Right lobe of liver (tissue), 6 donors: ENCODE results near the gene YRDC. TPM values are rescaled to one million over a fixed set of nuclear protein-coding genes. Genes with fewer than 3 reads are reported as not detected.
A peak's percentile ranks its signal among the peaks of the same experiment; 100 is the strongest.

Source experiments
- ATAC-seq, 4 donors: fragments of 200-7000 bp; cut with Tn5 transposase; one replicate each; pipeline ENCODE4 v1.9.1; 2020; ENCODE audit warnings: mild to moderate bottlenecking in 4 of 4, moderate library complexity in 4 of 4
- DNase-seq, 3 donors: peaks; one replicate each; pipeline ENCODE4 v3.0.0-alpha.2; 2020
- H3K27ac ChIP-seq, 3 donors: fragments of 200-600 bp; one replicate each; pipeline ENCODE4 v1.8.0; 2022
- H3K27me3 ChIP-seq, 2 donors: fragments of 200-600 bp; one replicate each; pipeline ENCODE4 v1.8.0; 2022
- H3K36me3 ChIP-seq, 4 donors: fragments of 200-600 bp; sonication (generic) in 1 of 4; one replicate each; pipeline versions ENCODE4 v1.5.1 to v1.8.0; 2017 to 2022; ENCODE audit warnings: control low read depth in 1 of 4
- H3K4me1 ChIP-seq, 4 donors: fragments of 200-600 bp; sonication (generic) in 1 of 4; one replicate each; pipeline versions ENCODE4 v1.5.1 to v1.8.0; 2017 to 2022; ENCODE audit warnings: control low read depth in 1 of 4
- H3K4me3 ChIP-seq, 3 donors: fragments of 200-600 bp; one replicate each; pipeline ENCODE4 v1.8.0; 2022
- H3K9me3 ChIP-seq, 4 donors: fragments of 200-600 bp; sonication (generic) in 1 of 4; one replicate each; pipeline versions ENCODE4 v1.5.1 to v1.8.0; 2017 to 2022; ENCODE audit warnings: control low read depth in 1 of 4
- CTCF ChIP-seq, 4 donors: fragments of 200-600 bp in 3 of 4; fragments of 450-650 bp in 1 of 4; IDR thresholded peaks; one replicate each; pipeline versions ENCODE4 v1.5.1 to v1.8.0; 2016 to 2022; ENCODE audit warnings: antibody characterized with exemption in 4 of 4, mild to moderate bottlenecking in 2 of 4
- POLR2A ChIP-seq: fragments of 450-650 bp; IDR thresholded peaks from one replicate; pipeline ENCODE4 v1.6.1; 2017; ENCODE audit warnings: antibody characterized with exemption, mild to moderate bottlenecking
- WGBS: methylation state at CpG from one replicate; pipeline ENCODE4 v1.1.6; 2018; ENCODE audit warnings: low coverage, low lambda C conversion rate; ENCODE audit not compliant: insufficient coverage; ENCODE audit errors: missing lambda C conversion rate; 5-methylcytosine and 5-hydroxymethylcytosine counted together
- intact Hi-C, 2 donors: fragments of 100-400 bp; cut with DNase I; formaldehyde crosslinking; loops; one replicate each; pipeline versions ENCODE4 v1.11.2 to v1.14.1; 2022
- total RNA-seq, 6 experiments: library from RNA; depleted of rRNA in 2 of 6; stranded (reverse); fragments of >200 nt in 2 of 6; fragmentation: NEBNext Ultra II Directional in 3 of 6; extraction: Animal tissue kit (Norgen Biotek cat#: 25700) in 3 of 6; gene quantifications; one replicate each; pipeline versions ENCODE4 v1.1.0 to v1.2.4, GENCODE V29; 2016 to 2023
- donor health status: DM: no; HTN: yes; CAD: no.
- donor health status: DM: no; HTN: no; CAD: no.
- donor health status: DM: no; HTN: no; CAD: no.
- donor health status: DM: no; HTN: yes; CAD: no.
- donor health status: DM: no; HTN: yes; CAD: no.

Gene YRDC
- total RNA-seq, 6 experiments from 2014 or later = 4.4 to 18.3 (median 6.4) TPM

DNA sequence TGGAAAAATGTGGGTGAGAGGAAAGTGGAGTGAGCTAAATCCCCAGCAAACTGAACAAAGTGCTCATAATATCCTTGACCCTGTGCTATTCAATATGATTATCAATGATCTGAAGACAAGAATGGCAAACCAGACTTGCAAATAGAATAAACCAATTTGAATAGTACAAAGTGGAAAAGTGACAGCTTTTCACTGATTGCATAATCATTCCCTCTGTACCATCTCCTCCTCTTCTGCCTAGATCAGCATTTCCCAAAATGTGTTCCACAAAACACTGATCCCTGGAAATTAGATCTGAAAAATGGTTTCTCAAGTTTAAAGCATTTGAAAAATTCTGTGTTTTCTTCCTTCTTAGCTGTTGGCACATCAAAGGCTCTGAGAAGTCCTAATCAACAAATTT is 43.3 kb upstream of the YRDC start:
- Histone ChIP-seq H3K27ac (peak overlapping the region in 1 of 3 donors; percentile 12), H3K27me3 (no peaks in the 10 kb centered on the region), H3K9me3 (no peaks in the 10 kb centered on the region), H3K4me1 (peaks cover 0 to 17% (median 4%) of the 10 kb centered on the region in 4 donors), H3K4me3 (no peak overlapping the region), H3K36me3 (peaks cover 0 to 15% (median 0%) of the 10 kb centered on the region in 4 donors)
- TF ChIP-seq CTCF (IDR thresholded peaks at IDR 0.05) (no peak), POLR2A (no peak)
- intact Hi-C loops = no loop called here
- peak in 2 of 4 donors; percentile 38 to 65 for ATAC-seq
- no peak for DNase-seq

GRCh38 chr1:37850352-37850955 is 42.4 kb upstream of the YRDC start:
- DNase-seq = no peak
- H3K27ac ChIP-seq = peak overlapping the region in 1 of 3 donors; percentile 12
- no peak for ATAC-seq
- peaks cover 0 to 15% (median 4%) of the 10 kb centered on the region in 4 donors for H3K4me1 ChIP-seq
- 77% methylated on average over 6 of the region's 6 CpGs for WGBS
- TF ChIP-seq POLR2A (no peak), CTCF (IDR thresholded peaks at IDR 0.05) (no peak)
- H3K9me3 ChIP-seq = no peaks in the 10 kb centered on the region
- H3K4me3 ChIP-seq = no peak overlapping the region
- peaks cover 0 to 12% (median 0%) of the 10 kb centered on the region in 4 donors for H3K36me3 ChIP-seq
- intact Hi-C loops = no loop called here
- H3K27me3 ChIP-seq = no peaks in the 10 kb centered on the region

DNA sequence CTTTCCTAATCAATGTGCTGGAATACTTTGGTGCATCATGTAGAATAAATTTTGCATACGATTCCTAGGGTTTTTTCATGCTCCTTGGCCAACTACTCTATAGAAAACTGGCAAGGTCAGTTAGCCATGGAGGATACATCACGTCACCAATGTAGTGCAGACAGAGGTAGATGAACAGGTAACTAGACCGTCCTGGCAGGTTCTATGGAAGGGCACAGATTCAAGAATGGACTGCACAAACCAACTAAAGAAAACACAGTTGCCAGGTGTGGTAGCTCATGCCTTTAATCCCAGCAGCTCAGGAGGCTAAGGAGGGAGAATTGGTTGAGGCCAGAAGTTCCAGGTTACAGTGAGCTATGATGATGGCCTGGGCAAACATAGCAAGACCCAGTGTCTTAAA is 41.5 kb upstream of the YRDC start:
- Histone ChIP-seq H3K27ac (no peak overlapping the region), H3K9me3 (no peaks in the 10 kb centered on the region), H3K27me3 (no peaks in the 10 kb centered on the region), H3K4me1 (peaks cover 0 to 25% (median 8%) of the 10 kb centered on the region in 4 donors), H3K36me3 (peaks cover 0 to 3% (median 0%) of the 10 kb centered on the region in 4 donors), H3K4me3 (no peak overlapping the region)
- intact Hi-C loops = no loop called here
- TF ChIP-seq POLR2A = no peak
- no peak for TF ChIP-seq CTCF (IDR thresholded peaks at IDR 0.05)
- no peak for DNase-seq
- no peak for ATAC-seq
- 86% methylated on average over 1 of the region's 3 CpGs for WGBS

DNA sequence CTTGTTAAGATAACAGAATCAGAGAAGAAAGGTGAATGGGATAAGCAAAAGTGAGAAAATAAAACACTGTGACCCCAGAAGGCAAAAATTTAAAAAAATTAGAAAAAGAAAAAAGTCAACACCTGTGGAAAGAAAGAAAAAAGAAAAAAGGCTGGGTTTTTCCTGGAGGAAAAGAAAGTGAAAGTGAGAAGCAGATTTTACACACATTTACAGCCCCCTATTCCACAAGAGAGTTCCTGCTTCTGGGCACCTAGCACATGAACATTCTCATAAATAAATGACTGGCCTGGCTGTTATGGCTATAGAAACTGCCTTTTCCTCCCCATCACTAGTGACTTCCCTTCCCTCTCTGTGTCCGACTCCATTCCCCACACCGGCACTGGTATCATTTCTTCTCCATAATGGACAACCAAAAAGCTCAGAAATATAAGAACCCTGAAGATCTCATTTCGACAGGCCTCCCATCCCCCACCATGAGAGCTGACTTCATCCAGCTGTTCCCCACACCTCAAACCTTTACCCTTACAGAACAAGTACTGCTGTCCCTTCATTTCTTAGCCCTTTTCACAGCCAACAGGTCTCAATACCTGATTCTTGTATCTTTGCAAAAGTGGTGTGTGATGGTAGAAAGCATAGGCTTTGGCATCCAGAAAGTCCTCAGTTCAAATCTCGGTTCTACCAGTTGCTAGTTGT is 38.8 kb upstream of the YRDC start:
- no peaks in the 10 kb centered on the region for H3K9me3 ChIP-seq
- WGBS = 66% methylated on average over 4 of the region's 4 CpGs
- H3K36me3 ChIP-seq = no peaks in the 10 kb centered on the region
- intact Hi-C loops = no loop called here
- peak in 1 of 4 donors; percentile 30 for ATAC-seq
- TF ChIP-seq POLR2A = no peak
- TF ChIP-seq CTCF (IDR thresholded peaks at IDR 0.05) = no peak
- H3K27me3 ChIP-seq = no peaks in the 10 kb centered on the region
- no peak overlapping the region for H3K27ac ChIP-seq
- H3K4me1 ChIP-seq = peaks cover 0 to 30% (median 10%) of the 10 kb centered on the region in 4 donors
- no peak for DNase-seq
- H3K4me3 ChIP-seq = no peak overlapping the region
